HEK293 (cell line): ENCODE data around the gene ZNF605.

Experiments
- FEZF1 ChIP-seq: fragments of 450-650 bp; formaldehyde crosslinking; IDR thresholded peaks from 2 replicates; pipeline ENCODE4 v1.5.1; 2016; ENCODE audit warnings: missing biosample characterization, missing genetic modification characterization
- GFI1B ChIP-seq: fragments of 450-650 bp; formaldehyde crosslinking; IDR thresholded peaks from 2 replicates; pipeline ENCODE4 v1.5.1; 2016; ENCODE audit warnings: missing biosample characterization, missing genetic modification characterization
- HOXD13 ChIP-seq: sonication (generic); formaldehyde crosslinking; IDR thresholded peaks from 2 replicates; pipeline ENCODE4 v1.8.0; 2022; ENCODE audit warnings: missing genetic modification reagents, borderline replicate concordance
- KLF1 ChIP-seq: fragments of 450-650 bp; formaldehyde crosslinking; IDR thresholded peaks from 2 replicates; pipeline ENCODE4 v1.5.1; 2016; ENCODE audit warnings: missing biosample characterization, missing genetic modification characterization
- KLF8 ChIP-seq: fragments of 450-650 bp; formaldehyde crosslinking; IDR thresholded peaks from 2 replicates; pipeline ENCODE4 v1.5.1; 2016; ENCODE audit warnings: missing biosample characterization, missing genetic modification characterization
- MZF1 ChIP-seq: fragments of 450-650 bp; formaldehyde crosslinking; IDR thresholded peaks from 2 replicates; pipeline ENCODE4 v1.5.1; 2017; ENCODE audit warnings: missing biosample characterization, missing genetic modification characterization, borderline replicate concordance
- REPIN1 ChIP-seq: fragments of 450-650 bp; formaldehyde crosslinking; IDR thresholded peaks from 2 replicates; pipeline ENCODE4 v1.5.1; 2017; ENCODE audit warnings: missing biosample characterization, missing genetic modification characterization, low read depth
- TSHZ1 ChIP-seq: fragments of 450-650 bp; formaldehyde crosslinking; IDR thresholded peaks from 2 replicates; pipeline ENCODE4 v1.5.1; 2016; ENCODE audit warnings: missing biosample characterization, missing genetic modification characterization, borderline replicate concordance
- WT1 ChIP-seq: fragments of 450-650 bp; formaldehyde crosslinking; IDR thresholded peaks from 2 replicates; pipeline ENCODE4 v1.5.1; 2016; ENCODE audit warnings: missing biosample characterization, missing genetic modification characterization
- ZBTB10 ChIP-seq: fragments of 450-650 bp; formaldehyde crosslinking; IDR thresholded peaks from 2 replicates; pipeline ENCODE4 v1.5.1; 2016; ENCODE audit warnings: missing biosample characterization, missing genetic modification characterization
- ZFHX2 ChIP-seq: fragments of 450-650 bp; formaldehyde crosslinking; conservative IDR thresholded peaks from 2 replicates; pipeline ENCODE4 v1.5.1; 2016; ENCODE audit warnings: missing biosample characterization, missing genetic modification characterization
- ZNF146 ChIP-seq: fragments of 450-650 bp; formaldehyde crosslinking; IDR thresholded peaks from 2 replicates; pipeline ENCODE4 v1.5.1; 2016; ENCODE audit warnings: missing biosample characterization, missing genetic modification characterization
- ZNF2 ChIP-seq: fragments of 450-650 bp; formaldehyde crosslinking; IDR thresholded peaks from 2 replicates; pipeline ENCODE4 v1.5.1; 2016; ENCODE audit warnings: missing biosample characterization, missing genetic modification characterization
- ZNF211 ChIP-seq: fragments of 450-650 bp; formaldehyde crosslinking; IDR thresholded peaks from 2 replicates; pipeline ENCODE4 v1.5.1; 2016; ENCODE audit warnings: low read depth, missing biosample characterization, missing genetic modification characterization
- ZNF280C ChIP-seq: fragments of 450-650 bp; formaldehyde crosslinking; IDR thresholded peaks from 2 replicates; pipeline ENCODE4 v1.5.1; 2016; ENCODE audit warnings: missing biosample characterization, missing genetic modification characterization
- ZNF302 ChIP-seq: fragments of 450-650 bp; formaldehyde crosslinking; IDR thresholded peaks from 2 replicates; pipeline ENCODE4 v1.5.1; 2016; ENCODE audit warnings: missing biosample characterization, missing genetic modification characterization, low read depth
- ZNF311 ChIP-seq: fragments of 450-650 bp; formaldehyde crosslinking; IDR thresholded peaks from 2 replicates; pipeline ENCODE4 v1.5.1; 2017; ENCODE audit warnings: missing biosample characterization, missing genetic modification characterization, borderline replicate concordance
- ZNF366 ChIP-seq: fragments of 450-650 bp; formaldehyde crosslinking; conservative IDR thresholded peaks from 2 replicates; pipeline ENCODE4 v1.5.1; 2016; ENCODE audit warnings: missing biosample characterization, missing genetic modification characterization
- ZNF398 ChIP-seq: fragments of 450-650 bp; formaldehyde crosslinking; IDR thresholded peaks from 2 replicates; pipeline ENCODE4 v1.5.1; 2017; ENCODE audit warnings: missing biosample characterization, missing genetic modification characterization
- ZNF571 ChIP-seq: fragments of 450-650 bp; formaldehyde crosslinking; IDR thresholded peaks from 2 replicates; pipeline ENCODE4 v1.5.0; 2017; ENCODE audit warnings: missing biosample characterization, missing genetic modification characterization
- ZNF585B ChIP-seq: fragments of 450-650 bp; formaldehyde crosslinking; IDR thresholded peaks from 2 replicates; pipeline ENCODE4 v1.5.1; 2016; ENCODE audit warnings: missing biosample characterization, missing genetic modification characterization
- ZNF704 ChIP-seq: fragments of 450-650 bp; formaldehyde crosslinking; IDR thresholded peaks from 2 replicates; pipeline ENCODE4 v1.5.1; 2016; ENCODE audit warnings: missing biosample characterization, missing genetic modification characterization
- ZNF843 ChIP-seq: fragments of 450-650 bp; formaldehyde crosslinking; IDR thresholded peaks from 2 replicates; pipeline ENCODE4 v1.5.1; 2016; ENCODE audit warnings: missing biosample characterization, missing genetic modification characterization
- ZSCAN5A ChIP-seq: fragments of 450-650 bp; formaldehyde crosslinking; IDR thresholded peaks from 2 replicates; pipeline ENCODE4 v1.5.1; 2016; ENCODE audit warnings: missing biosample characterization, missing genetic modification characterization
- ZXDB ChIP-seq: fragments of 450-650 bp; formaldehyde crosslinking; IDR thresholded peaks from 2 replicates; pipeline ENCODE4 v1.5.1; 2016; ENCODE audit warnings: missing biosample characterization, missing genetic modification characterization

The ZNF605 gene

GRCh38 chr12:132986001-132986884 is 30.1 kb upstream of the ZNF605 start, which contains the start of gene ZNF26 (continued):
- peak; percentile 80 for TF ChIP-seq KLF8 (tag by site-specific recombination)
- TF ChIP-seq REPIN1 (tag by site-specific recombination), result peak; percentile 67; the same call in 1 of the 2 replicates
- no peak for TF ChIP-seq HOXD13 (CRISPR knock-in tag)
- TF ChIP-seq WT1, result no peak
- no peak for TF ChIP-seq ZNF302 (tag by site-specific recombination)
- no peak for TF ChIP-seq ZNF398 (tag by site-specific recombination)
- no peak for TF ChIP-seq ZNF843 (tag by site-specific recombination)
- TF ChIP-seq ZNF2, result peak; percentile 63
- TF ChIP-seq TSHZ1 (tag by site-specific recombination), result no peak
- no peak for TF ChIP-seq ZBTB10
- TF ChIP-seq ZSCAN5A, result no peak
- TF ChIP-seq ZNF280C (tag by site-specific recombination), result no peak
- TF ChIP-seq KLF1 (tag by site-specific recombination), result no peak
- no peak for TF ChIP-seq ZNF585B (tag by site-specific recombination)
- TF ChIP-seq FEZF1 (tag by site-specific recombination), result no peak
- TF ChIP-seq ZNF571 (tag by site-specific recombination), result no peak
- TF ChIP-seq ZFHX2 (tag by site-specific recombination), result peak; percentile 83
- no peak for TF ChIP-seq ZNF146 (tag by site-specific recombination)
- no peak for TF ChIP-seq ZNF311
- TF ChIP-seq GFI1B, result no peak
- TF ChIP-seq ZNF704 (tag by site-specific recombination), result no peak
- peak; percentile 69 for TF ChIP-seq ZXDB
- no peak for TF ChIP-seq ZNF366 (tag by site-specific recombination)
- TF ChIP-seq ZNF211, result no peak
- no peak for TF ChIP-seq MZF1
